HG03066 (cell line): ENCODE data around the gene EPHA6.
"Not testable (repeated sequence)": the region's sequence is repeated elsewhere in the genome, so short reads cannot be mapped to it uniquely, and the experiment has no call there.

Experiments used
- ATAC-seq: cut with Tn5 transposase; IDR thresholded peaks from one replicate; pipeline ENCODE4 v1.9.1; 2021; ENCODE audit warnings: low read depth; ENCODE audit not compliant: unreplicated experiment

The EPHA6 gene

DNA sequence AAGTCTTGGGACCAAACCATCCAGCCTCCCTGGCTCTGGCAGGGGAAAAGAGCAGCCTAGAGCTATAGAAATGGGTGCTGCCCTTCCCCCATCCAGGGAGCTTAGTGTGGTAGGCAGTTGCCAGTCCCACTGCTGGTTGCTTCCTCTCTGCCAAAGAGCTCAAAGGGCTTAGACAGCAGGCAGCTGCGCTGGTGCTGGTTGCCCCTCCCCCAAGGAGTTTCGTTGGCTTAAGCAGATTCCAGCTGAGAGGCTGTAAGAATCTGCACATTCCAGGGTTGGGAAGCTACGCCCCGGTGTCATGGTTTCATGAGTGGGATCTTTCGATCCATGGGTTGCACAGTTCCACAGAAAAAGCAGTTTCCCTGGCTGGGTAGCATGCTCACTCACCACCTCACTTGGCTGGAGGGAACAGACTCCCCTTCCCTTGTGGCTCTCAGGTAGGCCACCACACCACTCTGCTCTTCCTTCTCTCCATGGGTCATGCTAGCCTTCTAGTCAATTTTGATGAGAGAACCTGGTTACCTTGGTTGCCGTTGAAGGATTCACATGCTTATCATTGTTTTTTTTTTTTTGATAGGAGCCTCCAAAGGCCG is 195.1 kb downstream of the EPHA6 start:
- ATAC-seq = no peak

DNA sequence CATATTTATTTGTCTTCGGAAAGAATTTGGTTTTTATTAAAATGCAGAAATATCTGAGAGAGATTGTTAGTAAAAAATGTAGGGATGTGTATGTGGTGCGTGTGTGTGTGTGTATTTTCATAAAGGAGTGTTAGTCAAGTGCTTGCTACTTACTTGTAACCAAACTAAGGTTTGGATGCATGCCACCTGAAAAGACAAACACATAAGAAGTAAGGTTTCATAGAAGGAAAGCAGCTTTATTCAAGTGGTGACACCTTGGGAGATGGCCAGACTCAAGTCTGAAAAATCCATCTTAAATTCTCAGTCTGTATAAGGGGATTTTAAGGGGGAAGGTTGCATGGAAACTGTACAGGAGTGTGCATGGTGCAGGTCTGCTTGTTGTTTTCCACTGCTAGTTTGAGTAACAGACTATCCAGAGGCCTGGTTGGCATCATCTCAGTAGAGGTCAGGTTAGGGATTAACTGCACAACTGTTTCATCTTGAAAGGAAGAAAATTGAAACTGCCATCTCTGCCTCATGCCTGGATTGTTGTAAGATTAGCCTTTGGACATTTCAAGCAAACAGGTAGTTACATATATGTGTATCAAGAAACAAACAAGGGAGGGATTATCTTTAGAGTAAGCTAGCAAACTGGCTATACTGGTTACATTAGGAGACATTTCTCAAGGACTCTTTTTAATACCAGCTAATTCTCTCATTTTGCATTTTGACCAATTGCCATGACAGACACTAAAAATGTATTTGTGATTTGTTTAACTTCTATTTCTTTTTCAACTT is 196.7 kb downstream of the EPHA6 start:
- ATAC-seq = no peak

DNA sequence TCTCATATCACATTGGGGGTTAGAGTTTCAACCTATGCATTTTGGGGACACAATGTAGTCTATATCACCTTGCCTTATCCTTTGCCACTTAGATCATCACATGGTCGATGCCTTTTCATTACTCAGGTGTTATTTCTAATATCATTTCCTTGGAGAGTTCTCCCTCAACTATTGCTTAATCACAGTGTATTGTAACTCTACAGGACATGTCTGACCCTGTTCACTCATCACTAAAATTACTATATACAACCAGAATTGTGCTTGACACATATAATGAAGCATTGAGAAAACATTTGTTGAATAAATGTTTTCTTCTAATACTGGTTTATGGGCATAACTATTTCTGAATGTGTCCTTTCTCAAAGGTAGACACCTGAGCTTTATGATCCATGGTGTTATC is 207.4 kb downstream of the EPHA6 start:
- no peak for ATAC-seq

GRCh38 chr3:97025612-97026011 is 211.2 kb downstream of the EPHA6 start:
- ATAC-seq = not testable (repeated sequence)

GRCh38 chr3:97029972-97030371 is 215.6 kb downstream of the EPHA6 start:
- no peak for ATAC-seq

- ATAC-seq = no peak
Measured at GRCh38 chr3:97037294-97037943, 223.0 kb downstream of the EPHA6 start.

DNA sequence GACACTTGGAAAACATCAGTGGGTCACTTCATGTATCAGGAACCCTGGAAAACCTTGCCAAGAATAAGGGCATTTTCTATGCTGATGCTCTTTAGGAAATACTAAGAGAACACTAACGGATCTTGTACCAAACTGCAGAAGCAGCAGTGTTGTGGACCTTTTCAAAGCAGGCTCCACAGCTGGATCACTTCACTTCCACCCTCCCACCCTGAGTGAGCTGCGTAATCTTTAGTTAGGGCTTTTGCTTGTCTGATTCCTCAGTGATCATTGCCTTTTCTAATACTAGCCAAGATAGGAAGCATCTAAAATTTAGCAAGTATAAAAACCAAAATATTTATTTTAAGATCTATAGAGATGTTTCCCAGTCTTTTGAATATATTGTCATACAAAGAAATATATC is 229.0 kb downstream of the EPHA6 start:
- no peak for ATAC-seq

GRCh38 chr3:97057365-97057764 is 243.0 kb downstream of the EPHA6 start:
- ATAC-seq = no peak

GRCh38 chr3:97059168-97059567 is 244.8 kb downstream of the EPHA6 start:
- ATAC-seq = no peak

- no peak for ATAC-seq
Measured at GRCh38 chr3:97066531-97066930, 252.1 kb downstream of the EPHA6 start.

DNA sequence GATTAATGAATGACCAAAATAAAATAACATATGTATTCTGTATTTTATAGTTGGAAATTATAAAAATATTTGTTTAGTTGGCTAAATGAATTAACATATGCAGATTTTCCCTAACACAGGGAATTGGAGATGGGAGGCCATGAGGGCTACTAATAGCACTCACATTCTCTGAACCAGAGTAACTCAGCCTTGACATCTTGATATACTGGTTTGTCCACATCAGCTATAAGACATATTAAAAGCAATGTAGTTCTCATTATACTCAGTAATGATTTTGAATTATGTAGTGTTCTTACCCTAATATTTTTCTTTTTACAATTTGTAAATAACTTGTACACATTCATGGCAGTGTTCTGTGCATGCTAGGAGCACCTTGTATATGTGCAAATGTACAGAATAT is 255.9 kb downstream of the EPHA6 start:
- no peak for ATAC-seq

DNA sequence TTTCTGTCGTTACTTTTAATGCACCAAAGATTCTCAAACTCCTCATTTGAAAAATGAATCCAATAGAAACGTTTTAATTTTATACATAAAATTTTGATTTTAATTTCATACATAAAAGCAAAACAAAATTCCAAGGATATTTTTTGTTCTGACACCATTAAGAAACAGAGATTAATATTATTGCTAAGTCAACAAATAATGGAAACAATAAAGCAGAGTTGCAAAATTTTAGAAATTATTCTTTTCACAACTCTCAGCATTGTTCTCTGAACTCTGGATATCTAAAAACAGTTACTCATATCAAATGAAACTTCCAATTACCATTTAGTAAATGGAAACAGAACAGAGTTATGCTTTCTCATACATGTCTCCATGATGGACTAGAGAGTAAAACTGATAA is 260.2 kb downstream of the EPHA6 start:
- ATAC-seq = no peak

- no peak for ATAC-seq
Measured at GRCh38 chr3:97076673-97077072, 262.3 kb downstream of the EPHA6 start.

GRCh38 chr3:97089621-97090020 is 275.2 kb downstream of the EPHA6 start:
- no peak for ATAC-seq

GRCh38 chr3:97102641-97103040 is 288.2 kb downstream of the EPHA6 start:
- ATAC-seq = no peak

DNA sequence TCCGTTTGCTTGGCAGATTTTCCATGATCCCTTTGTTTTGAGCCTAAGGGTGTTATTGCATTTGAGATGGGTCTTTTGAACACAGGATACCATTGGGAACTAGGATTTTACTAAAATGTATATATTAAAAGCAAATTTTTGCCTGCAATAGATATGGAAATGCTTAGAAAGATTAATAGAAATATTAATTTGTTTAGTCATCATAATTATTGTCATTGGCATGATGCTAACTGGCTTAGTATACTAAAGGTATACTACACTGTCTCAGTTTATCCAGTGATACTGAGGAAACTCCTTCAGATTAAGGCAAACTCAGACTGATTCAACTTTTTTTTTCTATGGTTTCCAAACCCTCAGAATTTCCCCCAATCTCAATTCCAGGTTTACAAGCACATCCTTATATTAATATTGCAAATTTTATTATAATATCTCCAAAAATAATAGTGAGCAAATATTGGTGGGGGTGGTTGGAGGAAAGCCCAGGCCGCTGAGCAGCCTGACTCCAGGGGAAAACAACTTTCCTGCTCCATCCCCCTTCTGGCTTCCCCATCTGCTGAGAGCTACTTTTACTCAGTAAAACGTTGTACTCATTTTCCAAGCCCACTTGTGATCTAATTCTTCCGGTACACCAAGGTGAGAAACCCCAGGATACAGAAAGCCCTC is 291.7 kb downstream of the EPHA6 start:
- ATAC-seq = no peak

GRCh38 chr3:97106652-97106989 is 292.2 kb downstream of the EPHA6 start:
- ATAC-seq = no peak

DNA sequence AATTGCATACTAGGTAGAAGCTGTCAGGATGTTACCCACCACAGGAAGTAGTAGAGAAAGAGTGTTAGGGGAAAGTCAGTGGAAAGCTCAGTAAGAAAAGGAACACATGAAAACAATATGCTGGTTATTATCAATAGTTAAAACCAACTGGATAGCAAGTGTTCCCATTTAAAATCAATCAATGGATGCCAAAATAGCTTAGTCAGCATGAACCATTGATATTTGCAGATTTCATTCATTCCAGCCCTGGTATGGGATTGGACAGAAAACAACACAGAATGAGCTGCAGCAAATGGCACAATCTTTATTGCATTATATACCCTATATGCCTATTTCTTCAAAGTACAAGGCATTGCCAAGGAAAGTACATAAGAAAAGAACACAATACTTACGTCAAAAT is 293.7 kb downstream of the EPHA6 start:
- ATAC-seq = no peak

GRCh38 chr3:97111244-97111643 is 296.9 kb downstream of the EPHA6 start:
- ATAC-seq = no peak

- ATAC-seq = no peak
Measured at GRCh38 chr3:97121386-97121785, 307.0 kb downstream of the EPHA6 start.

GRCh38 chr3:97125902-97126499 is 311.6 kb downstream of the EPHA6 start:
- no peak for ATAC-seq
